GM21528 (cell line): ENCODE measurements around the gene ABAT.

Experiments
- ATAC-seq: cut with Tn5 transposase; IDR thresholded peaks from one replicate; pipeline ENCODE4 v1.9.1; 2021; ENCODE audit warnings: mild to moderate bottlenecking, moderate library complexity; ENCODE audit not compliant: unreplicated experiment, low FRiP score

The ABAT gene

GRCh38 chr16:8674413-8675022, at the start of gene ABAT:
Gene ABAT (plus strand): TSS chr16:8674617. CDS start chr16:8735740, 61,123 bp downstream.
- ATAC-seq: peak; percentile 99

GRCh38 chr16:8625491-8626087, 48.8 kb upstream of the ABAT start:
- ATAC-seq: no peak

- ATAC-seq: no peak
Measured at GRCh38 chr16:8626946-8627345, 47.5 kb upstream of the ABAT start.

- ATAC-seq: no peak
Measured at GRCh38 chr16:8627456-8627855, 47.0 kb upstream of the ABAT start.

- ATAC-seq: no peak
Measured at GRCh38 chr16:8628981-8629725, 45.3 kb upstream of the ABAT start.

- ATAC-seq: no peak
Measured at GRCh38 chr16:8630255-8630953, 44.0 kb upstream of the ABAT start.

- no peak for ATAC-seq
Measured at GRCh38 chr16:8631373-8631772, 43.0 kb upstream of the ABAT start.

GRCh38 chr16:8631818-8632465, 42.5 kb upstream of the ABAT start:
- ATAC-seq: no peak

- no peak for ATAC-seq
Measured at GRCh38 chr16:8632675-8633182, 41.7 kb upstream of the ABAT start.

GRCh38 chr16:8634991-8635736, 39.3 kb upstream of the ABAT start:
- ATAC-seq: no peak

GRCh38 chr16:8639694-8640093, 34.7 kb upstream of the ABAT start:
- ATAC-seq: no peak

GRCh38 chr16:8641671-8642070, 32.7 kb upstream of the ABAT start:
- ATAC-seq: no peak

GRCh38 chr16:8642146-8642545, 32.3 kb upstream of the ABAT start:
- no peak for ATAC-seq

GRCh38 chr16:8644211-8645140, 29.9 kb upstream of the ABAT start:
- ATAC-seq: no peak

GRCh38 chr16:8645141-8645521, 29.3 kb upstream of the ABAT start:
- no peak for ATAC-seq

GRCh38 chr16:8645831-8646230, 28.6 kb upstream of the ABAT start:
- no peak for ATAC-seq

- ATAC-seq: no peak
Measured at GRCh38 chr16:8646326-8647053, 27.9 kb upstream of the ABAT start.

GRCh38 chr16:8647721-8648318, 26.6 kb upstream of the ABAT start:
- ATAC-seq: no peak
